KG1 (cell line): ENCODE measurements around the gene GTPBP10.

Source experiments
- DNase-seq: peaks from one replicate; lab custom pipeline; 2025; lab: John Stamatoyannopoulos, UW

The GTPBP10 gene

DNA sequence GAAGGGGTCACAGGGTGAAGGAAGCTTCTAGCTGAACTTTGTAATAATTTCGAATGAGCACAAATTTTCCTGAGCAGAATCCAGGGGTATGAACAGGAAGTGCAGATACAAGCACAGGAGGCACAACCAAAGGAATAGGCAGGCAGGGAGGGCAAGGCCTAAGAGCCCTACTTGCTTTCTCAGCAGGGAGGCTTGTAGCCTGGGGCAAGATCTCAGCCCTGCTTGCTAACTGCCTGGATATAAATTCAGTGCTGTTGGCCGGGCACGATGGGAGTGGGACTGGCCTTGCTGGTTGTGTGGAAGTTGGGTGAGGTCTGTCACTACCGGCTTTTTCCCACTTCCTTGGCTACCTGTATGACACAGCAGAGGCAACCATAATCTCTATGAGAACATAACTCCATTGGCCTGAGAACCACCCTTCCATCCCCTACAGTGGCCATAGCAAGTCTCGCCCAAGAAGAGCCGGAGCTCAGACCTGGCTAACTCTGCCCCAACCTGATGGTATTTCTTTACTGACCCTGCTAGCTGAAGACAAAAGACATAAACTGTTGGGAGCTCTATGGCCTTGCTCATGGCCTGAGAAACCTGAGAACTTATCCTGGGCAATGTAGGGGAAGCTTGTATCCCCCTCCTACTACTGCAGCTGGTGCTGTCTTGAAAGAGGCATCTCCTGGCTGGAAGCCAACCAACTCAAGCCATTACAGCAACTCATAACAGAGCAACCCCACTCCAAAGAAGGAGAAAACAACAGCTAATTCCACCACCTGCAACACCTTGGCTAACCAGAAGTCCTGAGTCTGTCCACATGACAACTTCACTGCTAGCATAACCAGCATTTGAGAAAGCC lies 84.3 kb downstream of the GTPBP10 start:
- no peak for DNase-seq

DNA sequence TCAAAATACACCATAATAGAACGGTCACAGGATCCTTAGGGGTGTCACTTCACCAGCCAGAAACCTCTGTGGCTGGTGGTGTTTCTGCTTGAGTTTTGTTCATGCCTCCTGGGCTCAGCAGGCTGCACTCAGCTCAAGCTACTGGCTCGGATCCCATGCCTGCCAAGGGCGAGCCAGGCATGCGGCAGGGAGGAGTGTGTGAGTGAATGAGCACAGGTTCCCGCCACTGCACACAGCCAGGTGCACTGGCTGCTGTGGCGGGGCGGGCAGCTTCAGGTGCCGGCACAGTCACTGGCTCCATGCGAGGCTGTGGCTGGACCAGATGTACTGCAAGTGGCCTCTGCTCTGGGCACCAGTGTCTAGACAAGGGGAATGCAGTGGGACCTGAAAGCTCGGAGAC lies 86.2 kb downstream of the GTPBP10 start:
- DNase-seq: no peak

DNA sequence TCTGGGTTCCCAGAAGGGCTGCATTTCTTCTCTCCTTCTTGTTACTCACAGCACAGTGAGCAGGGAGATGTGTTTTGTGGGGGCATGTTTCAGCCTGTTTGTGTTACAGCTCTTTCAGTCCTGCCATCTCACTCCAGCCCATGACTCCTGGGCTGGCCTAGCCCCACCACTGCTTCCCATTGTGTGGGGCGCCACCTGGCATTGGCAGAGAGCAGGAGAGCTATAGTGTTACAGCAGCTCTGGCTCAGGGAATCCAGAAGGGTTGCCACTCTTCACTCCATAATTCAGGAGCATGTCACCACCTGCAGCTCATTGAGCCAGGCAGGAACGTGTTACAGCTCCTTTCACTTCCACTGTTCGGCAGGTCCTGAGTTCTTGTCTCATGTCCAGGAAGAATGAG lies 86.7 kb downstream of the GTPBP10 start:
- DNase-seq: no peak
